HG02763 (cell line): ENCODE results near the gene RPTOR.
A peak's percentile ranks its signal among the peaks of the same experiment; 100 is the strongest.
"Not testable (repeated sequence)": the region's sequence is repeated elsewhere in the genome, so short reads cannot be mapped to it uniquely, and the experiment has no call there.

Experiments used
- ATAC-seq: cut with Tn5 transposase; IDR thresholded peaks from one replicate; pipeline ENCODE4 v1.9.1; 2021; ENCODE audit warnings: mild to moderate bottlenecking, moderate library complexity; ENCODE audit not compliant: unreplicated experiment

Gene RPTOR

DNA sequence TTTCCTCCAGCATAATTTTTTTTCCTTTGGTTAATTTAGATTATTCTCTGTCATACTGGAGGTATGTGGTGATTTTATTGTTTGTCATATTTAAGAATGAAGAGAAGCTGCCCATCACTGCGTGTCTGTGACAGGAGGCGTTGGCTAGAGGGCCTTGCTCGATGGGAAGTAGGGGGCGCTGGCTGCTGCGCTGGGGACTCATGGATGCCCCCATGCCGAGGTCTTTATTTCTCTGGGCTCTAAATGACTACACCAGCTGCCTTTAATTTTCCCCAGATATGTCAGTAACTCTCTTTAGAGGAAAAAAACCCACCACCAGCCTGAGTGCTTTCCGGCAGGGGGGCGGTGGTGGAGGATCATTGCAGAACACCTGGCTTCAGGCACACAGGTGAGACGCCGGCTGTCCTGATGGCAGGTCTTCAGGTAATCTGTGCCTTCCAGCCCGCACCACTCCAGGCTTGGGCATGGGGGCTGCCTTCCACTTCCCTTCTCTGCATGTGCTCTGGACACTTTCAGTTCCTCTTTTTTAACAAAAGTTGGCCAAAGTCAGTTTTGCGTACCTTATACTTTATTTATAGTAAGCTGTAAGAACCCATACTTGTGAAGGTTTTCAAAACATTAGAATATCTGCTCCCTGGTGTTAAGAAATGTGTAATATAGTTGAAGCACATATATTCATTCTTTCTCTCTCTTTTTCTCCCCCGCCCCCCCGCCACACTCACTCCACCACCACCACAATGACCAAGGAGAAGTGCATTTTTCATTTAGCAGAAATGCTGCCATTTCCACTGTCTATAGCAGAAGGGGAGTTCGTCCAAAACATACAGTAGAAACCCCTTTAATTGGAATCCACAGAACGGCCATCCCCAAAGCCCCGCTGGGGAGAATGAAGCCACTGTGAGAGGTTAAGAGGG lies 192.7 kb downstream of the RPTOR start:
- peak; percentile 71 for ATAC-seq

DNA sequence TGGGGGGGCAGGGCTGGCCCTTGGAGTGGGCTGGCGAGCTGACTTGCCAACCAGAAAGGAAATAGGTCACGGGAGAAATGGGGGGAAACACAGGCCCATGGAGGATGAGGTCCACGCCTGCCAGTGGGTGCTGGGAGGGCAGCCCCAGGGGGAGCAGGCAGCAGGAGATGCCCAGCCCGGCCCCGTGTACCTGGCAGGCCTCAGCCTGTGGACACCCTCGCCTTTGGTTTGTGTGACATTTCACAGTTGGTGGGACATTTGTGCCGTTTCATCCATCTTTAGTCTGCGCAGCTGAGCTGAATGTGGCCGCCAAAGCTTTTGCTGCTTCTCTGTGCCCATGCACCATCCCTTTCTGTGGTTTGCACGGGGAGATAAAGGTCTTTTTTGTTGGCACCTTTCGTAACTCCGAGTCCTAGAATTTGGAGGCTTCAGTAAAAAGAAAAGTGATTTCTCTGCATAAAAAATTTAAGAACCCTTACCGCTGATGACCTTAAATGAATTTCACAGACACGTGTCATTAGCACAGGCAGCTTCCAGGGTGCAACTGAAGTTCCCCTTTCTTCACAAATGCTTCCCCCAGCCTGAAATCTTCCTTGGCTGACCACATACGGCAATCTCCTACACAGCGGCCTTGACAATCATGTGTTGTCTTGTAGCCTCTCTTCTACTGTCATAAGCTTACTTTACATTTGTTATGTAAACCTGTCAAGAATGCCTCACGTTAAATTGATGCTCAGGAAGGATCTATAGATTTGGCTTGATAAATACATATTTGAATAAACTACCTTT lies 193.6 kb downstream of the RPTOR start:
- ATAC-seq, result no peak

DNA sequence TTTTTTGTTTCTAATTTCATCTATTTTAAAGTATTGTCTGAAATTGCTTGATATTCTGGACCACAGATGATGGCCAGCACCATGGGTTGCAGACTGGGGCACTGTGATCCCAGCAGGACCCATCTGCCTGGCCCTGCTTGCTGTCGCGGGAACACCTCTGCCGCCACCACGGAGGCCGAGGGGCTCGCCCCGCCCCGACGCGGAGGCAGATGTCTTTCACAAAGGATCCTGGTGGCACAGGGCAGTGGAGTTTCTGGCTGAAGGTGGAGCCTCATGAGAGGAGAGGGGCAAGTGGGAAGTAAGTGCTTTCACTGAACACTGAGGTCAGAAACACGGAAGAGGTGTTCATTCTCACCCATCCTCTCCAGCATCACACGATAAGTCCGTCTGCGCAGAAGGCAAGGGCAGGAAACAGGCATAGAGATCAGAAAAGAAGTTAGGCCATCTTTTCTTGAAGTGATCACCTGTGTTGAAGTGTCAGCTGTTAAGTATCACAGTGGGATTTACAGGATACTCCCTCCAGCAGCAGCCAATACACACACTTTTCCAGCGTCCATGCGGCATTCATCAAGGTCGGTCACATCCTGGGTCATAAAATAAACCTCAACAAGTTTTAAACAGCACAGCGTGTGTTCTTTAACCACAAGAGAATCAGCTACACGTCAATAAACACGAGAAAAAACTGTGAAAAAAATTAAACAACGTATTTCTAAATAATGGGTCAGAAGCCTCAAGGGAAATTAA lies 194.5 kb downstream of the RPTOR start:
- ATAC-seq, result no peak

DNA sequence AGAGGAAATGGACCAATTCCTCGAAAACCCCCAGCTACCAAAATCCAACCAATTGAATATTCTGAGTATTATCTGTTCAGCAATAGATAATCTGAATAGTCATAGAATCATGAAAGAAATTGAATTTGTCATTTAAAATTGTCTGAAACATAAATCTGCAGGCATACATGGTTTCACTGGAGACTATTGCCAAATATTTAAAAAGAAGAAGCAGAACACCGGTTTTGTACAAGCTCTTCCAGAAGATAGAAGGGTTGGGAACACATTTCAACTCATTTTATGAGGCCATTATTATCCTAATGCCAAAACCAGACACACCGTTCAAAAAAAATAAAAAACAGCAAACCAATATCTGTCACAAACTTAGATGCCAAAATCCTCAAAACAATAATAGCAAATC lies 195.5 kb downstream of the RPTOR start:
- ATAC-seq, result no peak

DNA sequence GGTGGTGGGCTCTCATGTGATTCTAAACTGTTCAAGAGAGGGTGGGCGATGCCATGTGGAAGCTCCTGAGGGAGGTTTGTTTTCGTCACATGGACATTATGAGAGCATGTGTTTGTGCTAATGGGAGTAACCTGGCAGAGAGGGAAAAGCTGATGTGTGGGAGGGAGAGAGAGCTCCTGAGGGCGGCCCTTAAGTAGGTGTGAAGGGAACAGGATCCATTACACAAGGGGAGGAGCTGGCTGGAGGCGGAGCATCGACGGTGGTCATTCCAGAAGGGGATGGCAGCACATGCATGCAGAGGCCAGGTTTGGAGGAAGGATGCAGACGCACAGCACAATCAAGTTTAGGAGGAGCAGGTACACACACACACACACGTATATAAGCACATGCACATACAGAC lies 197.5 kb downstream of the RPTOR start:
- no peak for ATAC-seq

DNA sequence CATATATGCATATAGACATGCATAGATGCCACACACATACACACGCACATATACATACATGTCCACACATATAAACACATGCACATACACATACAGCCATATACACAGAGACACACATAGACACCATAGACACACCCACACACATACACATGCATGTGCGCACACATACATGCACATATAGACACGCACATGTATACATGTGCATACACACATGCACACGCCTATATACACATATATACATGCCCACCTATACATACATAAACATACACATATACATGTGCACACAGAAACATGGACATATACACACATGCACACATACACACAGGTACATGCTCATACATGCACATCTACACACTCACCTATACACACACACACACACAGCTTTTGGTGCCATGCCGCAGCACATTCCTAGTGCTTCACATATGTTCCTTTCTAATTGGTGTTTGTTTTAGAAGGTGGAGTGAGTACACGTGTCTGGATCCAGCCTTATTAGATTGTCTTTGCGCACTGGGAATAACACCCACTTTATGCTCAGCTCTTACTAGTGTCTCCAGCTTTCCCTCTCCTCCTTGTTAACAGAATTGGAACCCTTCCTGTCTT lies 198.0 kb downstream of the RPTOR start:
- ATAC-seq, result no peak

DNA sequence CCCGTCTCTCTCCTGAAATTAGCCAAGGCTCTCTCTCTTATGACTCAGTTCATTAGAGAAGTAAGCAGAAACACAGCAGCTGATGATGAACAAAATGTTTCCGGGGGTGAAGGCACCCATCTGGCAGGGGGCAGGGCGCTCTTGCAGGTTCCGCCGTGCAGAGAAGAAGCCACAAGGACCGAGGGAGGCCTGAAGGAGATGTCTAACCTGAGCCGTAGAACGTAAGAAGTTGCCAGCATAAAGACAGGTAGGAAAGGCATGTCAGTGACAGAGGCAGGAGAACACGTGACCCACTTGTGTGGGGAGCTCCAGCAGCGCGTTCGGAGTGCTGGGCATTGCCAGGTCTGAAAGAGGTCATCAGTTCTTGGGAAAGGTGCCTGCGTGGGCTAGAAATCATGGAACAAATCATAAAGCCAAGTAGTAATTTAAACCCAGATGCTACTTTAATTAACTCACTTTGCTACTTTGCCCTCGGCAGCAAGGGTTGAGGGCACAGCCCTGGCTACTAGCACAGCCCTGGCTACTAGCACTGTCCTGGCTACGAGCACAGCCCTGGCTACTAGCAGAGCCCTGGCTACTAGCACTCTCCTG lies 198.6 kb downstream of the RPTOR start:
- ATAC-seq, result no peak

DNA sequence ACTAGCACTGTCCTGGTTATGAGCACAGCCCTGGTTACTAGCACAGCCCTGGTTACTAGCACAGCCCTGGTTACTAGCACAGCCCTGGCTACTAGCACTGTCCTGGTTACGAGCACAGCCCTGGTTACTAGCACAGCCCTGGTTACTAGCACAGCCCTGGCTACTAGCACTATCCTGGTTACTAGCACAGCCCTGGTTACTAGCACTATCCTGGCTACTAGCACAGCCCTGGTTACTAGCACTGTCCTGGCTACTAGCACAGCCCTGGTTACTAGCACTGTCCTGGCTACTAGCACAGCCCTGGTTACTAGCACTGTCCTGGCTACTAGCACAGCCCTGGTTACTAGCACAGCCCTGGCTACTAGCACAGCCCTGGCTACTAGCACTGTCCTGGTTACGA lies 199.3 kb downstream of the RPTOR start:
- not testable (repeated sequence) for ATAC-seq

DNA sequence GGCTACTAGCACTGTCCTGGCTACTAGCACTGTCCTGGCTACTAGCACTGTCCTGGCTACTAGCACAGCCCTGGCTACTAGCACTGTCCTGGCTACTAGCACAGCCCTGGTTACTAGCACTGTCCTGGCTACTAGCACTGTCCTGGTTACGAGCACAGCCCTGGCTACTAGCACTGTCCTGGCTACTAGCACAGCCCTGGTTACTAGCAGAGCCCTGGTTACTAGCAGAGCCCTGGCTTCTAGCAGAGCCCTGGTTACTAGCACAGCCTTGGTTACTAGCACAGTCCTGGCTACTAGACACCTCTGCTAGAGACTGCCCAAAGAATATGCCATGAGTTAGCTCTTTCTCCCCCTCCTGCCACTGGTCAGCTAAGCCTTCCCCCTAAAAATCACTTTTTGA lies 200.1 kb downstream of the RPTOR start:
- not testable (repeated sequence) for ATAC-seq

DNA sequence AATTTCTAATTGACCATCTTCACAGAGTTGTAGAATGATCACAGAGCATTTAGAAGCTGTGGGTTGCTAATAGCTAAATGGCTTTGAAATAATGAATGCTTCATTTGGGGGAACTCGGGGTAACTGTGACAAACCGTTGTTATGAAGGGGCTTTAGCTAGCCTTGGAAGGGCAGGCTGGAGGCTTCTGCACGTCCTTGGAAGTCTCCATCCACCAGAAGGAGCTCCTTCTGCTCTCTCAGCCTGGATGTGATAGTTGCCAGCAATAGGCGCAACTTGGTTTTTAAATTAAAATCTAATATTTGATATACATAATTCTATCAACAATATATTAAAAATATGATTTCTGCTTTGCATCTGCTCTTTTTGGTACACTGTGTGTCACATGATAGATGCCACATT lies 200.5 kb downstream of the RPTOR start:
- ATAC-seq, result no peak

DNA sequence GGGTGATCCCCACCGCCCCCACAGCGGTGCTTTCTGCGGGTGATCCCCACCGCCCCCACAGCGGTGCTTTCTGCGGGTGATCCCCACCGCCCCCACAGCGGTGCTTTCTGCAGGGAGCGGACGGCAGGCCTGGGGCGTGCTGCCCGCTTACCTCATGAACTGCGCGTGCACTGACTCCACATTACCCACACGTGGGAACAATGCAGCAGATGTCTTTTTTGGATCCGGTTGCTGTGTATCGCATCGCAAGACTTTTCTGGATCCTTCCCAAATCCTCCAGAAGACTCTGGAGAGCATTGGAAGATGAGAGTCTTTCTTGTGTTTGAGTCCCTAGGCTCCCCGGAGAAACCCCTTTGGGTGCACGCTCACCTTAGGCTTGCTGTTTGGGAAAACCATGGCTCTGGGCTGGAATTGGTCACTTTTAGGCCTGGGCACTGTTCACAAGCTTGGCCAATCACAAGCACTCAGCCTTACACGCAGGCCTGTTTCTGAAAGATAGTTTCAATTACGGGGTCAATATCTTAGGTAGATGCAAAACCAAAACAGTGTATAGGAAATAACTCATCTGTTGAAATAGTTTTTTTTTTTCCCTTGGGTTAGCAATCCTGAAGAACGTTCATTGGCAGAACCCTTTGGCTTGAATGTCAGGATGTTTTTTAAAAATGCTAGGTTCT lies 201.8 kb downstream of the RPTOR start:
- ATAC-seq, result no peak

DNA sequence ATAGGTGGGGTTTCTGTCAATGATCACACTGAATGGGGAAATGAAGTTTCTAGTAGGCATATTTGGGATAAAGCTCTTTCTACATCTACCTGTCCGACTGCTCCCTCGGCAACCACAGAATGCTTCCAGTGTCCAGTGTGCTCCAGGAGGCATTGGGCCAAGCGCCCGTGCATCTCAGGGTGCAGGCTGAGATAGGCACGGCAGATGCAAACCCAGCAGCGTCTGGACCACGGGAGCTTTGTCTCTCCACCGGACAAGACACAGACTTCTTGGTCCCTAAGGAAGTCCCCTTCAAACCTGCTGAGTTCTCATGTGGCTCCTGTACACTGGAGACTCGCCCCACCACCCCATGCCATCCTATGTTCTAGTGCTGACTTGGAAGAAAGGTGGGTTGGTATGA lies 202.8 kb downstream of the RPTOR start:
- no peak for ATAC-seq

DNA sequence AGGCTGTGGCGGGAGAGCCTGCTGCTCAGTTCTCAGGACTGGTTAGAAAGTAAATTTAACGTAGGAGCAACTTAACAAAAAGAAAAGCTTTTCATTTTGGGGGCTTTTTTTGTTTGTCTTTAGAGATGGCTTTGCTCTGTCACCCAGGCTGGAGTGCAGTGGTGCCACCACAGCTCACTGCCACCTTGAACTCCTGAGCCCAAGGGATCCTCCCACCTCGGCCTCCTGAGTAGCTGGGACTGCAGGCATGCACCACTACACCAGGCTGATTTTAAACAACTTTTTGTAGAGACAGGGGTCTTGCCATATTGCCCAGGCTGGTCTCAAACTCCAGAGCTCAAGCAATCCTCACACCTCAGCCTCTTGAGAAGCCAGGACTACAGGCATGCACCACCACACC lies 205.0 kb downstream of the RPTOR start:
- no peak for ATAC-seq

DNA sequence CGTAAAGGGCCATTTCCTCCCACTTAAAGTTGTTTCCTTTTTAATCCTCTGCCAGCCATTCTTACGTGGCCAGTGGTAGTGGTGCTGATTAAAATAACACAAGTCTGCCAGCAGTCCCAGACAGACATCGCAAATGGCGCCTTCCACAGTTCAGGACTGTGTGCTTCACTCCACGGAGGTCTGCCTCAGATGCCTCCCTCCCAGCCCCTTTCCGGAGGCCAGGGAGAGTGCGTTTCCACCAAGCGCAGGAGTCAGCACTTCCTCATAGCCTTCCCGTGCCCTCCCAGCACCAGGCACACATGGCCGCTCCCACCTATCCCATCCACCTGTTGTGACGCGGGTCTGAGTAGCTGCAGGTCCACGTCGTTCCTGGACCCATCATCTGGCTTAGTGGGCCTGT lies 205.6 kb downstream of the RPTOR start:
- no peak for ATAC-seq

DNA sequence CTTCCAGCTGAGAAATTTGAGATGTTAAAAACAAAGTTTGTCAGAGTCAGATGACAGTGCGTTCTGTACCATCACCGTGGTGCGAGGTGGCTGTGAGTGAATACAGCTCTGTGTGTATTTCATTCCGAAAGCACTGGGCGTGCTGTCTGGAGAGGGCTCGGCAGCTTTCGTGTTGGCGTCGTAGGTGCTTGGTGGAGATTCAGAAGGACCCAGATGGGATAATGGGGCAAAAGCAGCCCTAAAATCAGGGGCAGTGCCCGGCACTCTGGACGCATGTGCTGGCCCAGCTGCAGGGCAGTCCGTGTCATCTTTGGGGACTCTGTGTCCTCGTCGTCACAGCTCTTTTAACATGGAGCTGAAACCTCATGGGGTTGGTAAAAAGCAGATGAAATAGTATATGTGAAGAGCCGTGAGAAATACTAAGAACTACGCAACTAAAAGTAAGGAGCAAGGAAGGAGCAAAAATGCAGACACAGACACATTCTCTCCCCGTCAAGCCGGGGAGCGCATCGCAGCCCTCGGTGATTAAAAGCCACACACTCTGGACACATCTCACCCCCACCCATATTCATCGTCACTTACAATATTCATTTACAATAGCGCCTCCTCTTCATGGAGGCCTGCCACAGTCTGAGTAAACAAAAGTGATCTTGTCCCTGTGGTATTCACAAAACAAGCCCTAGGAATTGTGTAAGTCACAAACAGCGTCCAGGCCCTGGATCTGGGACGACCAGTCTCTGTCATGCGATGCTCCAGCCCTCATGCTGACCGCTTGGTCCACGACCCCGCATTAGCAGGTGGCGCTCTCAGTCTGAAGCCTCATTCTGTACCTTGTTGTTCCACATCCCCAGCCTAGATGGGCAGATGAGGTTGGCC lies 206.7 kb downstream of the RPTOR start:
- ATAC-seq, result no peak

DNA sequence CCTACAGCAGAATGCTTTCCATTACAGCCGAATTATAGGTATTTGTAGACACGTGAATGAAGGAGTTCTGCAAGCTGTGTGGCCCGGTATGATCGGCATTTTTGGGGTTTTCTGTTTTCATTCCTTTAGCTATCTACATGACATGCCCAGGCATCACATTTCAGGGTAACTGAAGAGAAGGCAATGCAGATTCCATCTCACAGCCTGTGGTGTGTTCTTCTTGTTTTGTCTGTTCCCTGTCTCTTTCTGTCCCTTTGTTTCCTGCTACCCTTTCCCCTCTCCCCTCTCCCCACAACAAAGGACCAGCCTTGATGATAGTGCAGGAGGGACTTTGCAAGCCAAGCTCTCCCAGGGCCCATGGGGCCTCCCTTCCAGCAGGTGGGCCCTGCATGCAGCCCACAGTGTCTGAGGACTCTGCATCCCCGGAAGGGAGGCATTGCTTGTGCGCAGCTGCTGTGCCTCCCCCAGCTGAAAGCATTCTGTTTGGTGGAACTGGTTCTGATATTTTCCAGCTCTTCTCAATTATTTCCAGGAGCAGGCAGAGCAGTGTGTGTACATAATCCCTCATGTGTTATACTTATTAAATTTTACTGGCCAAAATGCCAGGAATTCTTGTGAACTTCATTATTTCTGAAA lies 207.4 kb downstream of the RPTOR start:
- ATAC-seq, result no peak

DNA sequence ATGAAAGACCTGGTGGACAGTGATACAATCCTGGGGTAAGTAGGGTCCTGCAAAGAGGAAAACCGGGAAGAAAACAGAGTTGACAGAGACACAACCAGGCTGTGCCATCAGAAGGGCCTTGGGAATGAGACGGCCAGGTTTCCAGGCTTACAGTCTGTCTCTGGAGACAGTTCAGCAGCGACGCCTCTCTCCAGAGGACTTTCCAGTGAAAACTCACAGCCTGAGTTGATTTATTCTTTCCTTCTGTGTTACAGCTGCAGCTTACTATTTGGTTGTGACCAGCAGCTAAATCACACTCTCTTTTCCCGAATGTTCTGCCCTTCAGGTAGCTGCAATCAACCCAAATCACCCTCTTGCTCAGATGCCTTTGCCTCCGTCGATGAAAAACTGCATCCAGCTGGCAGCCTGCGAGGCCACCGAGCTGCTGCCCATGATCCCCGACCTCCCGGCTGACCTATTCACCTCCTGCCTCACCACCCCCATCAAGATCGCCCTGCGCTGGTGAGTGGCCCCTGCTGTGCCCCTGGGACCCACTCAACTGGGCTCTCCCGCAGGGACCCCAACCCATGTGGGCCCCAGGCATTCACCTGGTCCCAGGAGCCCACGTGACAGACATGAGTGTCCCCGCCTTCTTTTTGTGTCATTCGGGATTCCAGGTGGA lies 209.2 kb downstream of the RPTOR start:
- no peak for ATAC-seq

DNA sequence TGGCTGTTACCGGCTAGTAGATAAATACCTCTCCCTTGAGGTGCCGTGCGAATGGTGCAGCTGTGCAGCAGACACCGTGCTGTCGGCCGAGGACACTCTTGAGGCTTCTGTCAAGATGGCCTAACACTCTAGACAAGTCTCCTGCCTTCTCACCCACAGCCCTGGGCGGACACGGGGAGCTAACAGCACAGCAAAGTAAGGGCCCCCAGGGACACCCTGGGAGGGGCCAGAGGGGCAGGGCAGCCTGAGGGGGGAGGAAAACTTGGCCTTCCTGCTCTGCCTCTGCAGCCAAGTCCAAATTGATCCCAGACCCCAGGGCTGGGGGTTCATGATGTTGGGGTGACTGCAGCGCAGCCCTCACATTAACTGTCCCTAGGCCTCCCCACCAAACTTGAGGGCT lies 210.2 kb downstream of the RPTOR start:
- no peak for ATAC-seq
